ENCODE data around the gene RASA3. TPM values are rescaled to one million over a fixed set of nuclear protein-coding genes. Genes with fewer than 3 reads are reported as not detected.
A peak's percentile ranks its signal among the peaks of the same experiment; 100 is the strongest.

RASA3 gene
- polyA plus RNA-seq, 1 donor from 2014 or later = 8.5 TPM

- no peak overlapping the region for H3K4me3 ChIP-seq (ENCODE audit: low read length)
- H3K9ac ChIP-seq (ENCODE audit: low read length) = no peak overlapping the region
- no peaks in the 10 kb centered on the region for H3K79me2 ChIP-seq (replicated peaks; ENCODE audit: insufficient read depth, low read length)
- H3K27ac ChIP-seq (ENCODE audit: low read length) = no peak overlapping the region
- no peaks in the 10 kb centered on the region for H3K36me3 ChIP-seq (ENCODE audit: insufficient read depth, low read length)
- no peak overlapping the region for H2AFZ ChIP-seq (ENCODE audit: low read depth, low read length)
- no peaks in the 10 kb centered on the region for H3F3A ChIP-seq (ENCODE audit: insufficient read depth, low read length, poor library complexity, severe bottlenecking)
- TF ChIP-seq CTCF (IDR thresholded peaks at IDR 0.05; ENCODE audit: poor library complexity, severe bottlenecking) (no peak), EP300 (conservative IDR thresholded peaks at IDR 0.05; ENCODE audit: poor library complexity, severe bottlenecking) (peak; percentile 62), POLR2AphosphoS5 (IDR thresholded peaks at IDR 0.05) (peak; percentile 38)
- H3K27me3 ChIP-seq (ENCODE audit: insufficient read depth, low read depth, low read length) = no peaks in the 10 kb centered on the region
- H4K20me1 ChIP-seq (ENCODE audit: insufficient read depth) = no peaks in the 10 kb centered on the region
- no peak overlapping the region for H3K4me2 ChIP-seq (ENCODE audit: low read length)
- no peaks in the 10 kb centered on the region for H3K9me2 ChIP-seq (ENCODE audit: insufficient read depth, low read length)
- no peaks in the 10 kb centered on the region for H3K9me3 ChIP-seq (ENCODE audit: low read length)
These were observed 24.2 kb downstream of the RASA3 start for GRCh38 chr13:114108141-114108761.

GRCh38 chr13:114107686-114108081 is 24.7 kb downstream of the RASA3 start:
- H3K9ac ChIP-seq (ENCODE audit: low read length) = no peak overlapping the region
- no peaks in the 10 kb centered on the region for H3K9me3 ChIP-seq (ENCODE audit: low read length)
- no peaks in the 10 kb centered on the region for H3K9me2 ChIP-seq (ENCODE audit: insufficient read depth, low read length)
- H3K36me3 ChIP-seq (ENCODE audit: insufficient read depth, low read length) = no peaks in the 10 kb centered on the region
- no peaks in the 10 kb centered on the region for H3K79me2 ChIP-seq (replicated peaks; ENCODE audit: insufficient read depth, low read length)
- H4K20me1 ChIP-seq (ENCODE audit: insufficient read depth) = no peaks in the 10 kb centered on the region
- no peaks in the 10 kb centered on the region for H3F3A ChIP-seq (ENCODE audit: insufficient read depth, low read length, poor library complexity, severe bottlenecking)
- H3K4me2 ChIP-seq (ENCODE audit: low read length) = no peak overlapping the region
- no peak overlapping the region for H3K27ac ChIP-seq (ENCODE audit: low read length)
- no peak for TF ChIP-seq CTCF (IDR thresholded peaks at IDR 0.05; ENCODE audit: poor library complexity, severe bottlenecking)
- TF ChIP-seq TAF1 (IDR thresholded peaks at IDR 0.05; ENCODE audit: low read depth) = no peak
- no peak for TF ChIP-seq SMC3 (conservative IDR thresholded peaks at IDR 0.05; ENCODE audit: poor library complexity)
- no peak for TF ChIP-seq EZH2 (IDR thresholded peaks at IDR 0.05; ENCODE audit: borderline replicate concordance, insufficient read depth, low read length, poor library complexity, severe bottlenecking)
- H3K27me3 ChIP-seq (ENCODE audit: insufficient read depth, low read depth, low read length) = no peaks in the 10 kb centered on the region
- no peak overlapping the region for H3K4me3 ChIP-seq (ENCODE audit: low read length)
- no peak overlapping the region for H2AFZ ChIP-seq (ENCODE audit: low read depth, low read length)

GRCh38 chr13:114106991-114107685 is 25.3 kb downstream of the RASA3 start:
- Histone ChIP-seq H3K27me3 (ENCODE audit: insufficient read depth, low read depth, low read length) (no peaks in the 10 kb centered on the region), H3K4me2 (ENCODE audit: low read length) (no peak overlapping the region), H4K20me1 (ENCODE audit: insufficient read depth) (no peaks in the 10 kb centered on the region), H3K36me3 (ENCODE audit: insufficient read depth, low read length) (no peaks in the 10 kb centered on the region), H3K27ac (ENCODE audit: low read length) (no peak overlapping the region), H2AFZ (ENCODE audit: low read depth, low read length) (no peak overlapping the region), H3K9ac (ENCODE audit: low read length) (no peak overlapping the region), H3K9me3 (ENCODE audit: low read length) (no peaks in the 10 kb centered on the region), H3K79me2 (replicated peaks; ENCODE audit: insufficient read depth, low read length) (no peaks in the 10 kb centered on the region), H3F3A (ENCODE audit: insufficient read depth, low read length, poor library complexity, severe bottlenecking) (no peaks in the 10 kb centered on the region), H3K9me2 (ENCODE audit: insufficient read depth, low read length) (no peaks in the 10 kb centered on the region), H3K4me3 (ENCODE audit: low read length) (no peak overlapping the region)
- TF ChIP-seq SMC3 (conservative IDR thresholded peaks at IDR 0.05; ENCODE audit: poor library complexity) (no peak), CTCF (IDR thresholded peaks at IDR 0.05; ENCODE audit: poor library complexity, severe bottlenecking) (no peak), EZH2 (IDR thresholded peaks at IDR 0.05; ENCODE audit: borderline replicate concordance, insufficient read depth, low read length, poor library complexity, severe bottlenecking) (no peak)
